GM12878 (cell line): ENCODE results near the gene RCE1. TPM values are rescaled to one million over a fixed set of nuclear protein-coding genes. Genes with fewer than 3 reads are reported as not detected.

Source experiments
- ATAC-seq: fragments of 200-7000 bp; cut with Tn5 transposase; 3 replicates; pipeline ENCODE4 v1.9.1; 2020; ENCODE audit warnings: mild to moderate bottlenecking, moderate library complexity
- BruUV-seq: library from RNA; stranded (reverse); fragments of 400-500 nt; replicated peaks from 2 replicates; lab custom pipeline; 2021; lab: Mats Ljungman, UMichigan
- CTCF ChIA-PET: fragments of 300-600 bp; sonication (Branson Sonifier 250); formaldehyde crosslinking; extraction: SDS; loops from one replicate; lab custom pipeline; 2021; ENCODE audit warnings: inconsistent platforms; lab: Yijun Ruan, JAX
- POLR2A ChIA-PET: fragments of 350-600 bp; formaldehyde crosslinking; extraction: SDS; loops from one replicate; lab custom pipeline; 2021; ENCODE audit warnings: inconsistent platforms; lab: Charles Lee
- RAD21 ChIA-PET: fragments of 300-600 bp; sonication (Branson Sonifier 250); formaldehyde crosslinking; loops from one replicate; lab custom pipeline; 2023; ENCODE audit warnings: antibody characterized with exemption; ENCODE audit not compliant: unreplicated experiment; lab: Charles Lee
- SMC1A ChIA-PET: fragments of 300-600 bp; sonication (Branson Sonifier 250); formaldehyde crosslinking; loops from one replicate; lab custom pipeline; 2023; ENCODE audit not compliant: unreplicated experiment, uncharacterized antibody; lab: Charles Lee
- DNase-seq: peaks from one replicate; pipeline ENCODE4 v3.0.0-alpha.2; 2011; ENCODE audit warnings: low read depth, low spot score
- FAIRE-seq: peaks from 3 replicates; lab custom pipeline; 2011; peaks lifted over from hg19 to GRCh38; lab: Jason Lieb, UNC
- H2AFZ ChIP-seq: 2 replicates; pipeline ENCODE4 v1.6.0; 2011; ENCODE audit warnings: low read depth, low read length, control low read depth; ENCODE audit not compliant: control insufficient read depth
- H3K27ac ChIP-seq: 2 replicates; pipeline ENCODE4 v1.5.1; 2011; ENCODE audit warnings: control low read depth; ENCODE audit not compliant: control insufficient read depth, insufficient read depth
- H3K27me3 ChIP-seq, 2 experiments: replicated peaks in 1 of 2; 2 replicates each; pipeline versions ENCODE4 v1.6.0 to v1.6.1; 2011; ENCODE audit warnings: low read length in 1 of 2; ENCODE audit not compliant: control insufficient read depth in 2 of 2, insufficient read depth in 2 of 2
- H3K36me3 ChIP-seq, 2 experiments: 2 replicates each; pipeline ENCODE4 v1.5.1; 2011; ENCODE audit warnings: low read length in 1 of 2; ENCODE audit not compliant: control insufficient read depth in 2 of 2, insufficient read depth in 2 of 2
- H3K4me1 ChIP-seq: 2 replicates; pipeline ENCODE4 v1.6.1; 2011; ENCODE audit warnings: mild to moderate bottlenecking, low read length, moderate library complexity, mixed read lengths; ENCODE audit not compliant: control insufficient read depth, insufficient read depth
- H3K4me2 ChIP-seq: 2 replicates; pipeline ENCODE4 v1.6.0; 2011; ENCODE audit warnings: control low read depth; ENCODE audit not compliant: control insufficient read depth, insufficient read depth
- H3K4me3 ChIP-seq: fragments of 200-600 bp; sonication (generic); 2 replicates; pipeline ENCODE4 v1.5.1; 2016
- H3K79me2 ChIP-seq: 2 replicates; pipeline ENCODE4 v1.6.0; 2011; ENCODE audit warnings: low read length; ENCODE audit not compliant: control insufficient read depth, insufficient read depth
- H3K9ac ChIP-seq: 2 replicates; pipeline ENCODE4 v1.8.0; 2011; ENCODE audit warnings: low read length, control low read depth, mixed read lengths; ENCODE audit not compliant: control insufficient read depth, insufficient read depth
- H3K9me3 ChIP-seq: replicated peaks from 3 replicates; pipeline ENCODE4 v1.5.1; 2011; ENCODE audit warnings: mild to moderate bottlenecking, low read length; ENCODE audit not compliant: control insufficient read depth, insufficient read depth
- H4K20me1 ChIP-seq: 2 replicates; pipeline ENCODE4 v1.6.0; 2011; ENCODE audit not compliant: control insufficient read depth, insufficient read depth
- ATF7 ChIP-seq: fragments of 450-650 bp; IDR thresholded peaks from 2 replicates; pipeline ENCODE4 v1.6.1; 2016; ENCODE audit warnings: low read depth, mild to moderate bottlenecking
- BHLHE40 ChIP-seq, 2 experiments: fragments of 450-650 bp in 1 of 2; IDR thresholded peaks; 2 replicates each; pipeline ENCODE4 v1.6.1; 2011 to 2017; ENCODE audit warnings: low read depth in 2 of 2, borderline replicate concordance in 1 of 2, improper control_type of control experiment in 1 of 2, low read length in 1 of 2, mild to moderate bottlenecking in 1 of 2
- CHD2 ChIP-seq: IDR thresholded peaks from 2 replicates; pipeline ENCODE4 v1.6.1; 2011; ENCODE audit warnings: low read depth, low read length, improper control_type of control experiment, borderline replicate concordance
- HDGF ChIP-seq: fragments of 450-650 bp; IDR thresholded peaks from 2 replicates; pipeline ENCODE4 v1.6.1; 2016; ENCODE audit warnings: antibody characterized with exemption
- IKZF1 ChIP-seq: fragments of 450-650 bp; conservative IDR thresholded peaks from 2 replicates; pipeline ENCODE4 v1.6.1; 2017; ENCODE audit warnings: antibody characterized with exemption, mild to moderate bottlenecking
- IKZF2 ChIP-seq, 2 experiments: fragments of 450-650 bp; IDR thresholded peaks; 2 replicates each; pipeline ENCODE4 v1.6.1; 2017; ENCODE audit warnings: mild to moderate bottlenecking in 2 of 2, moderate library complexity in 2 of 2
- JUND ChIP-seq: IDR thresholded peaks from 2 replicates; pipeline ENCODE4 v1.6.1; 2012; ENCODE audit warnings: low read depth, mild to moderate bottlenecking, low read length, improper control_type of control experiment, moderate library complexity
- KAT2A ChIP-seq: conservative IDR thresholded peaks from 2 replicates; pipeline ENCODE4 v1.6.1; 2011; ENCODE audit warnings: low read depth, low read length; ENCODE audit not compliant: control insufficient read depth
- NFYB ChIP-seq: IDR thresholded peaks from 2 replicates; pipeline ENCODE4 v1.6.1; 2011; ENCODE audit warnings: low read depth, mild to moderate bottlenecking, low read length, improper control_type of control experiment, moderate library complexity; ENCODE audit not compliant: insufficient read depth
- NR2C2 ChIP-seq: IDR thresholded peaks from 2 replicates; pipeline ENCODE4 v1.6.1; 2011; ENCODE audit warnings: borderline replicate concordance, low read depth; ENCODE audit not compliant: control insufficient read depth, insufficient read length
- PAX5 ChIP-seq: IDR thresholded peaks from 2 replicates; pipeline ENCODE4 v1.6.1; 2011; ENCODE audit warnings: low read depth, low read length, borderline replicate concordance
- POLR2A ChIP-seq: IDR thresholded peaks from 2 replicates; pipeline ENCODE4 v1.6.1; 2011; ENCODE audit warnings: low read depth, mild to moderate bottlenecking, low read length
- POU2F2 ChIP-seq: IDR thresholded peaks from 3 replicates; pipeline ENCODE4 v1.6.1; 2011; ENCODE audit warnings: low read depth, mild to moderate bottlenecking, low read length, borderline replicate concordance
- RELA ChIP-seq: fragments of 450-650 bp; IDR thresholded peaks from 2 replicates; pipeline ENCODE4 v1.8.0; 2014; ENCODE audit warnings: borderline replicate concordance; ENCODE audit not compliant: partially characterized antibody
- SMARCA5 ChIP-seq: fragments of 450-650 bp; IDR thresholded peaks from 2 replicates; pipeline ENCODE4 v1.6.1; 2017; ENCODE audit warnings: mild to moderate bottlenecking
- SMC3 ChIP-seq: IDR thresholded peaks from 2 replicates; pipeline ENCODE4 v1.6.1; 2011; ENCODE audit warnings: low read length, improper control_type of control experiment, borderline replicate concordance
- SP1 ChIP-seq: IDR thresholded peaks from one replicate; pipeline ENCODE4 v1.6.1; 2011; ENCODE audit warnings: low read depth, low read length
- SREBF1 ChIP-seq: IDR thresholded peaks from 2 replicates; pipeline ENCODE4 v1.6.1; 2012; ENCODE audit warnings: mild to moderate bottlenecking, low read length
- SREBF2 ChIP-seq: IDR thresholded peaks from 2 replicates; pipeline ENCODE4 v1.6.1; 2012; ENCODE audit warnings: mild to moderate bottlenecking, low read length
- YY1 ChIP-seq: IDR thresholded peaks from 2 replicates; pipeline ENCODE4 v1.6.1; 2011; ENCODE audit warnings: low read depth, mild to moderate bottlenecking, low read length
- WGBS: methylation state at CpG from one replicate; pipeline ENCODE4 v1.1.6; 2016; ENCODE audit warnings: low lambda C conversion rate; ENCODE audit not compliant: insufficient replicate concordance, insufficient coverage; ENCODE audit errors: missing lambda C conversion rate; 5-methylcytosine and 5-hydroxymethylcytosine counted together
- in situ Hi-C: fragments of 300-500 bp; cut with MboI; formaldehyde crosslinking; loops from 9 replicates; pipeline ENCODE4 v1.14.3; 2018; ENCODE audit warnings: mixed read lengths
- intact Hi-C: fragments of 100-400 bp; cut with micrococcal nuclease; formaldehyde crosslinking; loops from one replicate; pipeline ENCODE4 v1.14.2; 2022; ENCODE audit not compliant: unreplicated experiment
- polyA plus RNA-seq, 11 experiments: library from polyadenylated mRNA; depleted of rRNA in 4 of 11; unstranded in 6 of 11; stranded (reverse) in 5 of 11; fragments of >200 nt; fragmentation: Nextera tagmentation in 4 of 11; fragmentation: Illumina TruSeq in 1 of 11; extraction: Ambion mirVana in 4 of 11; extraction: Trizol in 1 of 11; gene quantifications; 1 replicate in 1 of 11; 2 replicates in 10 of 11; pipeline versions ENCODE4 v1.2.1 to v1.2.3, GENCODE V29; 2011 to 2016; ENCODE audit warnings: inconsistent platforms in 2 of 11, missing spikeins in 2 of 11, low read depth in 1 of 11
- total RNA-seq, 4 experiments: library from RNA; depleted of rRNA in 3 of 4; stranded (reverse); fragments of >200 nt in 3 of 4; fragmentation: Illumina TruSeq in 1 of 4; extraction: Trizol in 1 of 4; gene quantifications; 2 replicates each; pipeline versions ENCODE4 v1.2.1 to v1.2.3, GENCODE V29; 2013 to 2021
- TF ChIP-seq, protein P1 (sequence below): IDR thresholded peaks from 2 replicates; pipeline ENCODE4 v1.6.1; 2011; ENCODE audit warnings: borderline replicate concordance, low read depth, mild to moderate bottlenecking, moderate library complexity, mixed read lengths, low read length; ENCODE audit not compliant: insufficient read depth; ENCODE audit errors: extremely low read length
- TF ChIP-seq, protein P2 (sequence below): fragments of 450-650 bp; IDR thresholded peaks from 2 replicates; pipeline ENCODE4 v1.6.1; 2017; ENCODE audit warnings: borderline replicate concordance

Gene RCE1
- total and polyA plus RNA-seq, 10 of the 15 experiments (the other 5 are each of a cell fraction or from before 2014, with no cell fraction given), result 0.79 to 32.9 (median 16.4) TPM

DNA sequence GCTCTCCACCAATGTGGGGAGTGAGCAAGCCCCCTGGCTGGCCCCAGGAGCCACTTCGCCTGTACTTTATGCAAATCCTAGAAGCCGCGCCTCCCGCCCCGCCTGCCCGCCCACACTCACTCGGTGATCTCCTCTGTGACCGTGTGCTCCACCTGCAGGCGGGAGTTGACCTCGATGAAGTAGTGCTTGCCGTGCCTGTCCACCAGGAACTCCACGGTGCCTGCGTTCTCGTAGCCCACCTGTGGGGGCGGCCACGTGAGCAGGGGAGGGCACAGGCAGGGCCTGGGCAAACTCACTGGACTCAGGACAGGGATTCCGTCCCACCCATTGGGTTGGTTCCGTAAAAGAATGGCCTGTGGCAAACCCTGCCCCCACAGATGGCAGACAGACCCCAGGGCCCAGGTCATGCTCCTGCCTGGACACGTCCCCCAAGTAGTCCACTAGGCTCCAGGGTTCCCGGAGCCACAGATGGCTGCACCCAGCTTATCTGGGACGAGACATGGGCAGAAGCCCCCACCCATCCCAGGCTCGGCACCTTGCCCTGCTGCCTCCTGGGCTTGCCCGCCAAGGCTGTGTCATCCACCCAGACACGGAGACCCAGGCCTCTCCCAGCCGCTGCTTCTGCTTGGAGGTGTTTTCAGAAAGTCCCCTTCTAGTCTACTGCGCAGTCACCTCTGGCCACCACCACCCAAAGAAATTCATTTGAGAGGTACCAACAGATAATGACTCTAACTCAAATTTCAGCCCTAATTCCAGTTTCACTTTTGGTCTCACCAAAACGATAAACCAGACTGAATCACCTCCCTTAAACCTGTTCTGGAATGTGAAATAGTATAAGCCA lies 25.7 kb downstream of the RCE1 start:
- in situ Hi-C loops (no loop called here), intact Hi-C loops (no loop called here)
- H2AFZ ChIP-seq, result peak overlapping the region; percentile 72
- H3K4me3 ChIP-seq, result no peak overlapping the region
- peaks cover 11% of the 10 kb centered on the region for H3K4me1 ChIP-seq
- H3K27ac ChIP-seq, result no peak overlapping the region
- H3K4me2 ChIP-seq, result peak overlapping the region; percentile 74
- FAIRE-seq, result peak; percentile 98
- SMC1A ChIA-PET, result interaction anchor here (0.9 kb wide), 1 partner anchor 35 kb away, joined by 3 read pairs; no protein-coding TSS in a partner anchor
- no peaks in the 10 kb centered on the region for H3K9me3 ChIP-seq
- CTCF ChIA-PET, result interaction anchor here (1.2 kb wide), 1 partner anchor 26 kb away, joined by 3 read pairs; the partner anchor contains the start of gene RCE1
- ATAC-seq, result peak; percentile 99
- DNase-seq, result peak; percentile 40
- no peaks in the 10 kb centered on the region for H3K79me2 ChIP-seq
- RAD21 ChIA-PET, result no interaction called here
- no TSS peak for BruUV-seq
- H3K36me3 ChIP-seq, result no peaks in the 10 kb centered on the region
- no peaks in the 10 kb centered on the region for H3K27me3 ChIP-seq
- H3K9ac ChIP-seq, result no peak overlapping the region
- H4K20me1 ChIP-seq, result no peaks in the 10 kb centered on the region
- 19% methylated on average over 27 of the region's 27 CpGs for WGBS
- POLR2A ChIA-PET, result no interaction called here
- TF ChIP-seq ATF7 (0 out of 2 replicates have a peak, but pooled peaks have one; percentile 12), CHD2 (0 out of 2 replicates have a peak, but pooled peaks have one; percentile 12), SREBF1 (no peak), NFYB (no peak), IKZF1 (peak; percentile 34; the same call in 1 of the 2 replicates), IKZF2 (IDR thresholded peaks at IDR 0.05) (peak in 1 of 2 experiments; percentile 14; a peak in 1 of 4 replicates), RELA (peak; percentile 36), HDGF (0 out of 2 replicates have a peak, but pooled peaks have one; percentile 74), KAT2A (no peak), POLR2A (peak; percentile 28; the same call in 1 of the 2 replicates), BHLHE40 (IDR thresholded peaks at IDR 0.05; ENCODE audit: borderline replicate concordance in 1 of 2, low read depth in 2 of 2, low read length in 1 of 2) (peak; percentile 47 to 76; a peak in 2 of 4 replicates), SMC3 (peak; percentile 41; the same call in 1 of the 2 replicates), YY1 (peak; percentile 51; the same call in 1 of the 2 replicates), SMARCA5 (0 out of 2 replicates have a peak, but pooled peaks have one; percentile 43), JUND (no peak), NR2C2 (no peak), SREBF2 (no peak), POU2F2 (peak; percentile 93; the same call in 2 of the 3 replicates), PAX5 (peak; percentile 83), SP1 (peak; percentile 36)
- TF ChIP-seq, protein P1, sequence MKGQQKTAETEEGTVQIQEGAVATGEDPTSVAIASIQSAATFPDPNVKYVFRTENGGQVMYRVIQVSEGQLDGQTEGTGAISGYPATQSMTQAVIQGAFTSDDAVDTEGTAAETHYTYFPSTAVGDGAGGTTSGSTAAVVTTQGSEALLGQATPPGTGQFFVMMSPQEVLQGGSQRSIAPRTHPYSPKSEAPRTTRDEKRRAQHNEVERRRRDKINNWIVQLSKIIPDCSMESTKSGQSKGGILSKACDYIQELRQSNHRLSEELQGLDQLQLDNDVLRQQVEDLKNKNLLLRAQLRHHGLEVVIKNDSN, result peak; percentile 66
- TF ChIP-seq, protein P2, sequence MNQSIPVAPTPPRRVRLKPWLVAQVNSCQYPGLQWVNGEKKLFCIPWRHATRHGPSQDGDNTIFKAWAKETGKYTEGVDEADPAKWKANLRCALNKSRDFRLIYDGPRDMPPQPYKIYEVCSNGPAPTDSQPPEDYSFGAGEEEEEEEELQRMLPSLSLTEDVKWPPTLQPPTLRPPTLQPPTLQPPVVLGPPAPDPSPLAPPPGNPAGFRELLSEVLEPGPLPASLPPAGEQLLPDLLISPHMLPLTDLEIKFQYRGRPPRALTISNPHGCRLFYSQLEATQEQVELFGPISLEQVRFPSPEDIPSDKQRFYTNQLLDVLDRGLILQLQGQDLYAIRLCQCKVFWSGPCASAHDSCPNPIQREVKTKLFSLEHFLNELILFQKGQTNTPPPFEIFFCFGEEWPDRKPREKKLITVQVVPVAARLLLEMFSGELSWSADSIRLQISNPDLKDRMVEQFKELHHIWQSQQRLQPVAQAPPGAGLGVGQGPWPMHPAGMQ, result no peak
